GM12878 (cell line): ENCODE measurements around the gene MRPL16. TPM values are rescaled to one million over a fixed set of nuclear protein-coding genes. Genes with fewer than 3 reads are reported as not detected.

ENCODE experiments used
- BMI1 ChIP-seq: fragments of 450-650 bp; IDR thresholded peaks from 2 replicates; pipeline ENCODE4 v1.6.1; 2016; ENCODE audit warnings: mild to moderate bottlenecking, moderate library complexity, borderline replicate concordance
- EZH2 ChIP-seq: IDR thresholded peaks from 2 replicates; pipeline ENCODE4 v1.6.1; 2012; ENCODE audit warnings: low read depth, mild to moderate bottlenecking, control low read depth, inconsistent platforms, low read length, borderline replicate concordance; ENCODE audit not compliant: control insufficient read depth
- STAT3 ChIP-seq: IDR thresholded peaks from 2 replicates; pipeline ENCODE4 v1.6.1; 2011; ENCODE audit warnings: low read depth, low read length, improper control_type of control experiment
- TCF7 ChIP-seq: IDR thresholded peaks from 2 replicates; pipeline ENCODE4 v1.6.1; 2014; ENCODE audit warnings: antibody characterized with exemption, borderline replicate concordance
- ZZZ3 ChIP-seq: IDR thresholded peaks from 2 replicates; pipeline ENCODE4 v1.6.1; 2011; ENCODE audit warnings: low read depth; ENCODE audit not compliant: control insufficient read depth, insufficient read length
- polyA plus RNA-seq, 11 experiments: library from polyadenylated mRNA; depleted of rRNA in 4 of 11; unstranded in 6 of 11; stranded (reverse) in 5 of 11; fragments of >200 nt; fragmentation: Nextera tagmentation in 4 of 11; fragmentation: Illumina TruSeq in 1 of 11; extraction: Ambion mirVana in 4 of 11; extraction: Trizol in 1 of 11; gene quantifications; 1 replicate in 1 of 11; 2 replicates in 10 of 11; pipeline versions ENCODE4 v1.2.1 to v1.2.3, GENCODE V29; 2011 to 2016; ENCODE audit warnings: inconsistent platforms in 2 of 11, missing spikeins in 2 of 11, low read depth in 1 of 11
- total RNA-seq, 4 experiments: library from RNA; depleted of rRNA in 3 of 4; stranded (reverse); fragments of >200 nt in 3 of 4; fragmentation: Illumina TruSeq in 1 of 4; extraction: Trizol in 1 of 4; gene quantifications; 2 replicates each; pipeline versions ENCODE4 v1.2.1 to v1.2.3, GENCODE V29; 2013 to 2021
- TF ChIP-seq, protein P1 (sequence below): fragments of 450-650 bp; IDR thresholded peaks from 2 replicates; pipeline ENCODE4 v1.6.1; 2017; ENCODE audit warnings: mild to moderate bottlenecking, moderate library complexity
- TF ChIP-seq, protein P2 (sequence below): fragments of 450-650 bp; IDR thresholded peaks from 2 replicates; pipeline ENCODE4 v1.6.1; 2017; ENCODE audit warnings: antibody characterized with exemption, mild to moderate bottlenecking, moderate library complexity

Gene MRPL16
- total and polyA plus RNA-seq, 10 of the 15 experiments (the other 5 are each of a cell fraction or from before 2014, with no cell fraction given), result 38.2 to 167 (median 106) TPM

DNA sequence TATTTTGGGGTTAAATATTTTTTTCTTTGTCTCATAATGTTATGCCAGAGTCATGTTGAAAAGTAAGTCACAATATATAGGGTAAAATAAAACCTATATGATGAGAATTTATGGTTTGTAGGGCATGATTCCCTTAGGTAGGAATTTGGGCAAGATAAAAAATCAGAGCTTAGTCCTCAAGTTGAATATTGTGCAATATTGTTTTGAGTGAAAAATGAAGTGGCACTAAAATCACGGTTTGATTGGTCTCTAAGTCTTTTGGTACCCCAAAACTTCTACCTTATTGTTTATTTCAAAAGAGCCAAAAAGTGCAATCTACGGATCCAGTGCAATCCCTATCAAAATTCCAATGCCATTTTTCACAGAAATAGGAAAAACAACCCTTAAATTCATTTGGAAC, 1.6 kb upstream of the MRPL16 start (continued):
- TF ChIP-seq, protein P1, sequence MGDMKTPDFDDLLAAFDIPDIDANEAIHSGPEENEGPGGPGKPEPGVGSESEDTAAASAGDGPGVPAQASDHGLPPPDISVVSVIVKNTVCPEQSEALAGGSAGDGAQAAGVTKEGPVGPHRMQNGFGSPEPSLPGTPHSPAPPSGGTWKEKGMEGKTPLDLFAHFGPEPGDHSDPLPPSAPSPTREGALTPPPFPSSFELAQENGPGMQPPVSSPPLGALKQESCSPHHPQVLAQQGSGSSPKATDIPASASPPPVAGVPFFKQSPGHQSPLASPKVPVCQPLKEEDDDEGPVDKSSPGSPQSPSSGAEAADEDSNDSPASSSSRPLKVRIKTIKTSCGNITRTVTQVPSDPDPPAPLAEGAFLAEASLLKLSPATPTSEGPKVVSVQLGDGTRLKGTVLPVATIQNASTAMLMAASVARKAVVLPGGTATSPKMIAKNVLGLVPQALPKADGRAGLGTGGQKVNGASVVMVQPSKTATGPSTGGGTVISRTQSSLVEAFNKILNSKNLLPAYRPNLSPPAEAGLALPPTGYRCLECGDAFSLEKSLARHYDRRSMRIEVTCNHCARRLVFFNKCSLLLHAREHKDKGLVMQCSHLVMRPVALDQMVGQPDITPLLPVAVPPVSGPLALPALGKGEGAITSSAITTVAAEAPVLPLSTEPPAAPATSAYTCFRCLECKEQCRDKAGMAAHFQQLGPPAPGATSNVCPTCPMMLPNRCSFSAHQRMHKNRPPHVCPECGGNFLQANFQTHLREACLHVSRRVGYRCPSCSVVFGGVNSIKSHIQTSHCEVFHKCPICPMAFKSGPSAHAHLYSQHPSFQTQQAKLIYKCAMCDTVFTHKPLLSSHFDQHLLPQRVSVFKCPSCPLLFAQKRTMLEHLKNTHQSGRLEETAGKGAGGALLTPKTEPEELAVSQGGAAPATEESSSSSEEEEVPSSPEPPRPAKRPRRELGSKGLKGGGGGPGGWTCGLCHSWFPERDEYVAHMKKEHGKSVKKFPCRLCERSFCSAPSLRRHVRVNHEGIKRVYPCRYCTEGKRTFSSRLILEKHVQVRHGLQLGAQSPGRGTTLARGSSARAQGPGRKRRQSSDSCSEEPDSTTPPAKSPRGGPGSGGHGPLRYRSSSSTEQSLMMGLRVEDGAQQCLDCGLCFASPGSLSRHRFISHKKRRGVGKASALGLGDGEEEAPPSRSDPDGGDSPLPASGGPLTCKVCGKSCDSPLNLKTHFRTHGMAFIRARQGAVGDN, result no peak
- TF ChIP-seq, protein P2, sequence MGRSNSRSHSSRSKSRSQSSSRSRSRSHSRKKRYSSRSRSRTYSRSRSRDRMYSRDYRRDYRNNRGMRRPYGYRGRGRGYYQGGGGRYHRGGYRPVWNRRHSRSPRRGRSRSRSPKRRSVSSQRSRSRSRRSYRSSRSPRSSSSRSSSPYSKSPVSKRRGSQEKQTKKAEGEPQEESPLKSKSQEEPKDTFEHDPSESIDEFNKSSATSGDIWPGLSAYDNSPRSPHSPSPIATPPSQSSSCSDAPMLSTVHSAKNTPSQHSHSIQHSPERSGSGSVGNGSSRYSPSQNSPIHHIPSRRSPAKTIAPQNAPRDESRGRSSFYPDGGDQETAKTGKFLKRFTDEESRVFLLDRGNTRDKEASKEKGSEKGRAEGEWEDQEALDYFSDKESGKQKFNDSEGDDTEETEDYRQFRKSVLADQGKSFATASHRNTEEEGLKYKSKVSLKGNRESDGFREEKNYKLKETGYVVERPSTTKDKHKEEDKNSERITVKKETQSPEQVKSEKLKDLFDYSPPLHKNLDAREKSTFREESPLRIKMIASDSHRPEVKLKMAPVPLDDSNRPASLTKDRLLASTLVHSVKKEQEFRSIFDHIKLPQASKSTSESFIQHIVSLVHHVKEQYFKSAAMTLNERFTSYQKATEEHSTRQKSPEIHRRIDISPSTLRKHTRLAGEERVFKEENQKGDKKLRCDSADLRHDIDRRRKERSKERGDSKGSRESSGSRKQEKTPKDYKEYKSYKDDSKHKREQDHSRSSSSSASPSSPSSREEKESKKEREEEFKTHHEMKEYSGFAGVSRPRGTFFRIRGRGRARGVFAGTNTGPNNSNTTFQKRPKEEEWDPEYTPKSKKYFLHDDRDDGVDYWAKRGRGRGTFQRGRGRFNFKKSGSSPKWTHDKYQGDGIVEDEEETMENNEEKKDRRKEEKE, result no peak
- TF ChIP-seq ZZZ3, result no peak
- no peak for TF ChIP-seq EZH2
- no peak for TF ChIP-seq STAT3
- TF ChIP-seq TCF7, result no peak
- no peak for TF ChIP-seq BMI1
